ENCODE data around the gene TNFSF13.

TNFSF13 gene, protein sequence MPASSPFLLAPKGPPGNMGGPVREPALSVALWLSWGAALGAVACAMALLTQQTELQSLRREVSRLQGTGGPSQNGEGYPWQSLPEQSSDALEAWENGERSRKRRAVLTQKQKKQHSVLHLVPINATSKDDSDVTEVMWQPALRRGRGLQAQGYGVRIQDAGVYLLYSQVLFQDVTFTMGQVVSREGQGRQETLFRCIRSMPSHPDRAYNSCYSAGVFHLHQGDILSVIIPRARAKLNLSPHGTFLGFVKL

DNA sequence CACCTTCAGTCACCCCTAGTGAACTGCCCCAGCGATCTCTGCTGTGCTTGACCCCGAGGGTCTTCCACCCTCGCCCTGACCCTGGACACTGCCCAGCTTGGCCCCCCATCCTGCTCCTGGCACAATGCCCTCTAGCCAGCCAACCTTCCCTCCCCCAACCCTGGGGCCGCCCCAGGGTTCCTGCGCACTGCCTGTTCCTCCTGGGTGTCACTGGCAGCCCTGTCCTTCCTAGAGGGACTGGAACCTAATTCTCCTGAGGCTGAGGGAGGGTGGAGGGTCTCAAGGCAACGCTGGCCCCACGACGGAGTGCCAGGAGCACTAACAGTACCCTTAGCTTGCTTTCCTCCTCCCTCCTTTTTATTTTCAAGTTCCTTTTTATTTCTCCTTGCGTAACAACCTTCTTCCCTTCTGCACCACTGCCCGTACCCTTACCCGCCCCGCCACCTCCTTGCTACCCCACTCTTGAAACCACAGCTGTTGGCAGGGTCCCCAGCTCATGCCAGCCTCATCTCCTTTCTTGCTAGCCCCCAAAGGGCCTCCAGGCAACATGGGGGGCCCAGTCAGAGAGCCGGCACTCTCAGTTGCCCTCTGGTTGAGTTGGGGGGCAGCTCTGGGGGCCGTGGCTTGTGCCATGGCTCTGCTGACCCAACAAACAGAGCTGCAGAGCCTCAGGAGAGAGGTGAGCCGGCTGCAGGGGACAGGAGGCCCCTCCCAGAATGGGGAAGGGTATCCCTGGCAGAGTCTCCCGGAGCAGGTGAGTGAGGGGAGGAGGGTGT is at the start of gene TNFSF13:
TSS of gene TNFSF13 (plus strand) at position 207 of the 776 bp plus-strand sequence. CDS start at position 497, 290 bp downstream.
- no peak for DNase-seq (ENCODE audit: low read depth in 3 of 3)

DNA sequence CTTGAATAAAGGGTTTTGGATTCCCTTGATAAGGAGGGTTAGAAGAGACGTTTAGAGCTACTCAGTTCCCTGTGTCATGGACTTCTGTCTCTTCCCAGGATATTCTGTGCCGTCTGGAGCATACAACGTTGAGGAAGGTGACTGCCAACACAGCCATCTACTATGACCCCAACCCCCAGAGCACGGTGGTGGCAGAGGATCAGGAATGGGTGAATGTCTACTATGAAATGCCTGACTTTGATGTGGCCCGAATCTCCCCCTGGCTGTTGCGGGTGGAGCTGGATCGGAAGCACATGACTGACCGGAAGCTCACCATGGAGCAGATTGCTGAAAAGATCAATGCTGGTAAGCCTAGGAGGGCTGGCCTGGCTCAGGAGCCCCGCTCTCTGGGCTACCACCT is 49.7 kb upstream of the TNFSF13 start:
- no peak for DNase-seq (ENCODE audit: low read depth in 3 of 3)

DNA sequence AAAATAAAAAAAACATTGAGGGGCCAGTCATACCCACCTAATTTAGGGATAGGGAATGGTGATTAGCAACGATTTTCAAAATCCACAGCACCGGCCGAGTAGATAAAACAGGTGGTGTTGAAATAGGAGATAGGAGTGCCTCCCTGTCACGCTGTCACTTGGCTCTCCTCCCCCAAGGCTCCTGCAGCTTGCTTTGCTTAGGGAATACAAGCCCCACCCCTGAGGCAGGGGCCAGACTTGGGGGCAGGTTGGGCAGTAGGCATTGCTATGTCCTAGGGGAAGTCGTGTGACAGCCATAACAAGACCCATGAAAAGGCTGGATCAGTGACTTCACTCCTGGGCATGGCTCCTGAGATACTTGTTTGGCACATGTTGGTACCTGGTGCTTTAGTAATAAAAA is 48.6 kb upstream of the TNFSF13 start:
- DNase-seq (ENCODE audit: low read depth in 3 of 3): no peak

DNA sequence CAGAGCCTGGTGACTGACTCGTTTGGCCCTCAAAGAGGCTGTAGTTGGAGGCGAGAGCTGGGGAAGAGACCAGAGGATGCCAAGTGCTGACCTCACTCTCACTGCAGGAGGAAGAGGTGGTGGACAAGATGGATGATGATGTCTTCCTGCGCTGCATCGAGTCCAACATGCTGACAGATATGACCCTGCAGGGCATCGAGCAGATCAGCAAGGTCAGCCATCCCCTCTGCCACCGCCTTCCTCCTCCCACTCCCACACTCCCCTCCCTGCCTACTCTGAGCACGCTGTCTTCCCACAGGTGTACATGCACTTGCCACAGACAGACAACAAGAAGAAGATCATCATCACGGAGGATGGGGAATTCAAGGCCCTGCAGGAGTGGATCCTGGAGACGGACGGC is 47.4 kb upstream of the TNFSF13 start:
- DNase-seq (ENCODE audit: low read depth in 3 of 3): no peak

DNA sequence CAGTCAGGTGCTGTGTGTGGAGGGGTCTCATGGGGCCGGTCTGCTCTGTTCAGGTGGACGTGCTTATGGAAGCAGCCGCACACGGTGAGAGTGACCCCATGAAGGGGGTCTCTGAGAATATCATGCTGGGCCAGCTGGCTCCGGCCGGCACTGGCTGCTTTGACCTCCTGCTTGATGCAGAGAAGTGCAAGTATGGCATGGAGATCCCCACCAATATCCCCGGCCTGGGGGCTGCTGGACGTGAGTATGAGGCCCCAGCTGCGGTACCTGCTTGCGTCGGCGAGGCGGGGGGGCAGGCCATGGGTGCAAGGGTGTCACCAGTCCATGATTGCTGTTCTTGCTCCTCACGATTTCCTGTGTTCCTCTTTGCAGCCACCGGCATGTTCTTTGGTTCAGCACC is 46.4 kb upstream of the TNFSF13 start:
- no peak for DNase-seq (ENCODE audit: low read depth in 3 of 3)

DNA sequence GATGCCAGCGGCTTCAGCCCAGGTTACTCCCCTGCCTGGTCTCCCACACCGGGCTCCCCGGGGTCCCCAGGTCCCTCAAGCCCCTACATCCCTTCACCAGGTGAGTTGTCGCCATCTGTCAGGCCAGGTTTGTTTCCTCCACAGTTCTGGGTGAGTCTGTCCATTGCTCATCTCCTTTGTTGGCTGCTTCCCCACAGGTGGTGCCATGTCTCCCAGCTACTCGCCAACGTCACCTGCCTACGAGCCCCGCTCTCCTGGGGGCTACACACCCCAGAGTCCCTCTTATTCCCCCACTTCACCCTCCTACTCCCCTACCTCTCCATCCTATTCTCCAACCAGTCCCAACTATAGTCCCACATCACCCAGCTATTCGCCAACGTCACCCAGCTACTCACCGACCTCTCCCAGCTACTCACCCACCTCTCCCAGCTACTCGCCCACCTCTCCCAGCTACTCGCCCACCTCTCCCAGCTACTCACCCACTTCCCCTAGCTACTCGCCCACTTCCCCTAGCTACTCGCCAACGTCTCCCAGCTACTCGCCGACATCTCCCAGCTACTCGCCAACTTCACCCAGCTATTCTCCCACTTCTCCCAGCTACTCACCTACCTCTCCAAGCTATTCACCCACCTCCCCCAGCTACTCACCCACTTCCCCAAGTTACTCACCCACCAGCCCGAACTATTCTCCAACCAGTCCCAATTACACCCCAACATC is 45.6 kb upstream of the TNFSF13 start:
- DNase-seq (ENCODE audit: low read depth in 3 of 3): no peak

DNA sequence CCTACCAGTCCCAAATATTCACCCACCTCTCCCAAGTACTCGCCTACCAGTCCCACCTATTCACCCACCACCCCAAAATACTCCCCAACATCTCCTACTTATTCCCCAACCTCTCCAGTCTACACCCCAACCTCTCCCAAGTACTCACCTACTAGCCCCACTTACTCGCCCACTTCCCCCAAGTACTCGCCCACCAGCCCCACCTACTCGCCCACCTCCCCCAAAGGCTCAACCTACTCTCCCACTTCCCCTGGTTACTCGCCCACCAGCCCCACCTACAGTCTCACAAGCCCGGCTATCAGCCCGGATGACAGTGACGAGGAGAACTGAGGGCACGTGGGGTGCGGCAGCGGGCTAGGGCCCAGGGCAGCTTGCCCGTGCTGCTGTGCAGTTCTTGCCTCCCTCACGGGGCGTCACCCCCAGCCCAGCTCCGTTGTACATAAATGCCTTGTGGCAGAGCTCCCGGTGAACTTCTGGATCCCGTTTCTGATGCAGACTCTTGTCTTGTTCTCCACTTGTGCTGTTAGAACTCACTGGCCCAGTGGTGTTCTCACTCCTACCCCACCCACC is 44.6 kb upstream of the TNFSF13 start:
- peak in 1 of 3 experiments; percentile 8 for DNase-seq (ENCODE audit: low read depth in 3 of 3)

DNA sequence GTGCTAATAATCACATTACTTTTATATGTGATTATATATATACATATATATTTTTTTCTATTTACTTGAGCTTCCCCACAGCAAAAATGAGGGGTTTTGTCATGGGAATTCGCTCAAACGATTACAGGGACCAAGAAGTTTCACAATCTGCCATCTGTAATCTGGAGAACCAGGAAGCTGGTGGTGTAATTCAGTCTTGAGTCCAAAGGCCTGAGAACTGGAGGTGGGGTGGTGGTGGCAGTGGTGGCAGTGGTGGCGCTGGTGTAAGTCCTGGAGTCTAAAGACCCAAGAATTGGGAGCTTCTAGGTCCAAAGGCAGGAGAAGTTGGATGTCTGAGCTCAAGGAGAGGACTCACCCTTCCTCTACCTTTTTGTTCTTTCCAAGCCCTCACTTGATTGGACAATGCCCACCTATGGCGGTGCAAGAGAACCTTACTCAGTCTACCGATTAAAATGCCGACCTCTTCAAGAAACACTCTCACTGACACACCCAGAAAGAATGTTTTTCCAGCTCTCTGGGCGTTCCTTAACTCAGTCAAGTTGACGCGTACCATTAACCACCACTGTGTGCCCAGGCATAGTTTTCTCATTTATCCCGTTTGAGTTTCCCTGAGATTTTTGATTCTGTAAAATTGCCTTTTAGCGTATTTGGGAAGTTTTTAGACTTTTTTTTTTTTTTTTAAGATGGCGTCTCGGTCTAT is 42.5 kb upstream of the TNFSF13 start:
- DNase-seq (ENCODE audit: low read depth in 3 of 3): no peak

DNA sequence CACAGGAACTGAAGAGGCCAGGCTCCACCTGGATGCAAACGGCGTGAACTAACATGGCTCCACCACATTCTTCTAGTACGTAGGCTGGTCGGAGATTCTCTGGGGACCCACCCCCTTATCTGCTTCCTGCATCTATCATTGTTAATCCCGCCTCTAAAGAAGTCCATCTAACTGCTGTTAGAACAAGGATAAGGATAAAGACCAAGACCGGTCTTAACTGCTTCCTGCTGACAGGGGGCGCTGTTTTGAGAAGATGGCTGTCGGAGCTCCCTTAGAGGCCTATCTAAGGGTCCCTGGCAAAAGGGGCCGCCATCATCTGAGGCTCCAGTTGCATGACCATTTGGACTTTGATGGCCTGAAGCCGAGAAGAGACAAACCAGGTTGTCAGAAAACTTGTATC is 35.5 kb upstream of the TNFSF13 start:
- DNase-seq (ENCODE audit: low read depth in 3 of 3): peak; percentile 9 to 23 (median 18)

DNA sequence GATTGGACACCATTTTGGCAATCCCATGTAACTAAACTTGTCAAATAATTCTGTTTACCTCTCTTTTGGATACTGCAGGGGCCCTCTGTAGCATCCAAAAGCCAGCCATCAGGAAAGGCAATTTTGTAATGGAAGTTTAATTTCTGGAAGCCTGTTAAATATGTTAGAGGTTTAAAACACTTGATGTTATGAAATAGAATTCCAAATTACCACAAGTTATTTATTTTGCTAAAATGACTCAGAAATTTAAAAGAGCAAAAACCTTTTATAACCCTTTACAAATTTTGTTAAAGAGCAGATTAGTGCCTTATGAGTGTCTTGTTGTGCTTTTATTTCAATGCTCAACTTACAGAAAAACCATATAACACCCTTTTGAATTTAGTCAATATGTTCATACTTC is 29.7 kb upstream of the TNFSF13 start:
- no peak for DNase-seq (ENCODE audit: low read depth in 3 of 3)

DNA sequence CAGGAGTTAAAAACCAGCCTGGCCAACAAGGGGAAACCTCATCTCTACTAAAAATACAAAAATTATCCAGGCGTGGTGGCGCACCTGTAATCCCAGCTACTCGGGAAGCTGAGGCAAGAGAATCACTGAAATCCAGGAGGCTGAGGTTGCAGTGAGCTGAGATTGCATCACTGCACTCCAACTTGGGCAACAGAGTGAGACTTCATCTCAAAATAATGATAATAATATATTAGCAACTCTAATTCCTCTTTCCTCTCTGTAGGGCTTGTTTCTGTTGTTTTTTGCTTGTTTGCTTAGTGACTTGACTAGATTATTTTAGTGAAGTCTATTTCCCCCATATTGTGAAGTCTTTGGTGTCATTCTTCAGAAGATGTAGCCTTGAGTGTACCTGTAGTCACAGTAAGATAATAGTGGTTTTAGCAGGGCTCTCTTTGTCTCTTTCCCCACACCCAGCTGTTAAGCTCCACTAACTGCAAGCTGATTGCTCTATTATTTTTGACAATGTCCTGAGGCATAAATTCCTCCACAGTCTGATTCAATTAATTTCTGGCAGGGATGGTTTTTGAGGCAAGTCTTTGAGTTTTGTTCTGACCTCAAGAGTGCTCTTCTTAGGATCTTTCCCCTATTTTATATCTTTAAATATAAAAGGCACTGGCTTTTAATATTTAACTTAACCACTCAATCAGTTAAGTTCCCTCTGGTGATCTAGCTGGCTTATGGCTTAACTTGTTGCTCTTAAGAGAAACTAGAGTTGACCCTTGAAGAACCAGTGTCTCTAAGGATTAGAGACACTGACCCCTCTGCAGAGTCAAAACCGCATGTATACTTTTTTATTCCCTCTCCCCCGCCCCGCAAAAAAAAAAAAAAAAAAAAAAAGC is 28.3 kb upstream of the TNFSF13 start:
- DNase-seq (ENCODE audit: low read depth in 3 of 3): no peak

DNA sequence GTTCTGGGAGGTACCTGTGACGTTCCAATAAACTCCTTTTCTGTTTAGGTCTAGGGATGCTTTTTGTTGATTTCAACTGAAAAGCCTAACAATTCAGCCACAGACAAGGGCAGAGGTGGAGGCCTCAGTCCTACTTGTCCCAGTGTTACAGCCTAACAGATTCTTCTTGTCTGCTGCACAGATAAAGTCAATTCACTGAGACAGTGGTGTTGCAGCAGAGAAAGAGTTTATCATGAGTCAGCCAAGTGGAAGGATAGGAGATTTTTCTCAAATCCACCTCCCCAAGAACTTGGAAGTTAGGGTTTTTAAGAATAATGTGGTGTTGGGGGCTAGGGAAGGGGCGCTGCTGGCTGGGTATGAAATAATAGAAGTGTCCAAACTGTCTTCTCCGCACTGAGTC is 20.5 kb upstream of the TNFSF13 start:
- no peak for DNase-seq (ENCODE audit: low read depth in 3 of 3)

DNA sequence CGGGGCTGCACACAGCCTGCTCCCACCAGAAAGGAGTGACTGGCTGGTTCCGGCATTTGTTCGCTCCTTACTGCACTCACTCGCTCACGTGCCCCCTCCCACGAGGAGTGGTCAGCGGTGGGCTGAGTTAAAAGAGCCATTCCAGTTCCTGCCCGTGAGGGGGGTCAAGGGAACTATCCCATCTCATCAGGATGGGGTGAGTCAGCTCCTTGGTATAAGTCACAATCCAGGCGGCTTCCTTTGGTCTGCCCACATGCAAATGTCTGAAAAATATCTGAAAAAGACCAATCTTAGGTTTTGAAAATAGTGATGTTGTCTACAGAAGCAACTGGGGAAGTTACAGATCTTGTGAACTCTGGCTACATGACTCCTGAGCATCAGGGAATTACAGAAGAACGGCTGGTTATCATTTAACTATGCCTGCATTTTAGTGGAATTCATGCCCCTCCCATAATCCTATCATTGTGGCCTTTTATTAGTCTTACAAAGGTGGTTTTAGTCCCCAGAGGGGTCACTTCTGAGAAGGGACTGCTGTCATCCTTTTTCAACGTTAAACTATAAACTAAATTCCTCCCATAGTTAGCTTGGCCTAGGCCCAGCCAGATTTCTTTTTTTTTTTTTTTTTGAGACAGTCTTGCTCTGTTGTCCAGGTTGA is 19.5 kb upstream of the TNFSF13 start:
- no peak for DNase-seq (ENCODE audit: low read depth in 3 of 3)

DNA sequence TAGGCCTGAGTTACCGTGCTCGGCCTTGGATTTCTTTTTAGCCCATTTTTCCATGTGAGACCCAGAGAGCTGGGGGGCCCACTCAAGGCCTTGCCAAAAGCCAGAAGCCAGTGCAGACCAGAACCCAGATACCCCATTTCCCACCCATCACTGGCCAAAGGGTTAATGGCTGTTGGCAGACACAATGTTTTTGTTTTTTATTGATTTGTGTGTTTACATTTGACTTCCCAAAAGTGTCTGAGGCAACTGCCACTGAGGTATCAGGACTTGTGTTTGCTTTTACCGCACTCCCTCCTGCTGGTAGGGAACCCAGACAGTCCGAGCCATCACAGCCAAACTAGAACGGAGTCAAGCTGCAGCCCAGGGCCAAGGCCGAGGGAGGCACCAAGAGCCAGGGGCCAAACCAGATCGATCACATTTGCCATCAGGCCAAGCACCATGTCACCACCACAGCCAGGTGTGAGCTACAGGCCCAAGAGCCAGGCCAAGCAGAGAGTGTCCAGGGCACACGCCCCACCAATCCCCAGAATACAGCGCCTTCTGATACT is 17.4 kb upstream of the TNFSF13 start:
- DNase-seq (ENCODE audit: low read depth in 3 of 3): no peak

DNA sequence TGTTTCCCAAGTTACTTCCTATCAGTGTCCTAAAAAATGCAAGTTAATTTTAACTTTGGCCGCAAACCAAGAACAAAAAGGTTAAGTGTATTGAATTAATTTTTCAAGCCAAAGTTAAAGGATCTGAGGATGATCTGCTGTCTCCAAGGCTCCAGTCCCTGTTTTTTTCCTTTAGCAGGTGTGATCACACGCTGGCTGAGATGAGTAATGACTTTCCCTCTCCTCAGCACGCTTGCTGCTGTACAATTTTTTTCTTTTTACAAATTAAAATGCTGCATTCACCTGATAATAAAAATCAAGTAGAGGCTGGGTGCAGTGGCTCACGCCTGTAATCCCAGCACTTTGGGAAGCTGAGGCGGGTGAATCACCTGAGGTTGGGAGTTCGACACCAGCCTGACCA is 13.6 kb upstream of the TNFSF13 start:
- DNase-seq (ENCODE audit: low read depth in 3 of 3): no peak

DNA sequence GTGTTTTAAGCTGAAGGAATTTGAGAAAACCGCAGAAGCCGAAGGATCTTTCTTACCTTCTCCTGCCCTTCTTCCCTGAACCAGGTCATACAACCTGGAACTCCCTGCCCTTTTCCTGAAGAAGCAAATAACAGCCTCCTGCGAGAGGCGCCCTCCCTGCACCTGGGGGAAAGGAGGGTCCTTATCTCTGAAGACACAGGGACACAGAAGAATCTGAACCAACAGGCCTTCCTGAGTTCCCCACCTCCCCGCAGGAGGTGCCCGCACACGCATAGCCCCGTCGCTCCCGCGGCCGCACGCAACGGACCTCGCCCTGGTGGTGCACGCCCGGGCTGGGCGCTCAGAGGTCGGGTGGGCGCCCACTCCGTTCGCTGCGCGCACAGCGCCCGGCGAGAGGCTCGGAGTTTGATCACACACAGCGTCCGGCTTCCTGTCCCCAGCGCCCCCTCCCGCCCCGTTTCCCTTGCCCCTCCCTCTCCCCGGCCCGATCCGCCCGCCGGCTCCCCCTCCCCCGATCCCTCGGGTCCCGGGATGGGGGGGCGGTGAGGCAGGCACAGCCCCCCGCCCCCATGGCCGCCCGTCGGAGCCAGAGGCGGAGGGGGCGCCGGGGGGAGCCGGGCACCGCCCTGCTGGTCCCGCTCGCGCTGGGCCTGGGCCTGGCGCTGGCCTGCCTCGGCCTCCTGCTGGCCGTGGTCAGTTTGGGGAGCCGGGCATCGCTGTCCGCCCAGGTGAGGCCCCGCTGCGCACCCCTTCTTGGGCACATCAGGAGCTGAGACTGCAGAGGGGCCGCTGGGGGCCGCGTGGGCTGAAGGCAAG is 9.8 kb upstream of the TNFSF13 start, which contains the start of gene TNFSF12:
TSS of gene TNFSF12 (plus strand) at position 474 of the 816 bp plus-strand sequence. CDS start at position 570, 96 bp downstream.
- peak in 1 of 3 experiments; percentile 21 for DNase-seq (ENCODE audit: low read depth in 3 of 3)

DNA sequence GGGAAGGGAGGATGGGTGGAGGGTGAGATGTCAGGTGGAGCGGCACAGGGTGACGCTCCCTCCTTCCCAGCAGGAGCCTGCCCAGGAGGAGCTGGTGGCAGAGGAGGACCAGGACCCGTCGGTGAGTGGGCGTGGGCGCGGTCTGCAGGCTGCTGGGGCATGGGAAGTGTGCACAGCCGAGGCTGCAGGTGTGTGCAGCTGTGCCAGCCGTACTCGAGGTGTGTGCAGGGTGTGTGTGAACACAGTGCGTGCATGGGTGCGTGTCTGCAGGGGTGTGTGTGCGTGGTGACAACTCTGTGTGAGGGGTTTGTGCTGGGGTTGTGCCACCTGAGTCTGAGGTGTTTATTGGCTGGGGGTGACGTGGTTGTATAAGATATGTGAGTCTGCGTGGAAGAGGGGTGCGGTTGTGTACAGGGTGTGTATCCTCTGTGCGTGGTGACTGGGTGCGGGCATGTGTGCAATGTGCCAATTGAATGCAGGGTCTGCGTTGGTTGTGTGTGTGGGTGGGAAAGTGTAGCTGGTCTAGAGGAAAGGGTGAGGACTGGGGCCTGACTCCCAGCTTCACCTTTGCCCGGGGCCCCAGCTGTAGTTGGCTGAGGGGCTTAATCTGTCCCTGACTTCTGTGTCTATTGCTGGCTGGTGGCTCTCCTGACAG is 9.0 kb upstream of the TNFSF13 start:
- no peak for DNase-seq (ENCODE audit: low read depth in 3 of 3)

DNA sequence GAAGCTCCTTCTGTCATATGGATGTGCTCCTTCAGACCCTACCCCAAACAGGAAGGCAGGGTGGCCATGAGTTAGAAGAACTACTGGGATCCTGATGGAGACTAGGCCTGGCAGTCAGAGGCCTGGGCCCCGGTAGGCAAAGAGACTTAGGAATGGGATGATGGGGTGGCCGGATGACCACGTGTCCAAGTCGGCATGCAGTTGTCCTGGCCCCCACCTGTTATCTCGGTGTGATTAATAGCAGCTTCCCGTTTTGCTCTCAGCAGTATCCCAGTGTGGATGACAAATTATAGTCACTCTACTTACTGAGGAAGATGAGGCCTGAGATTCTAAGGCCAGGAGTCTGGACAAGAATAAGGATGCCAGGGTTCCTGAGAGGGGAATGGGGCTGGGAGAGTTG is 8.2 kb upstream of the TNFSF13 start:
- no peak for DNase-seq (ENCODE audit: low read depth in 3 of 3)
